Measurements from ENCODE around the gene PTPN18. TPM values are rescaled to one million over a fixed set of nuclear protein-coding genes. Genes with fewer than 3 reads are reported as not detected.

The PTPN18 gene
- total RNA-seq, 1 experiment from 2014 or later, result 16.3 TPM

DNA sequence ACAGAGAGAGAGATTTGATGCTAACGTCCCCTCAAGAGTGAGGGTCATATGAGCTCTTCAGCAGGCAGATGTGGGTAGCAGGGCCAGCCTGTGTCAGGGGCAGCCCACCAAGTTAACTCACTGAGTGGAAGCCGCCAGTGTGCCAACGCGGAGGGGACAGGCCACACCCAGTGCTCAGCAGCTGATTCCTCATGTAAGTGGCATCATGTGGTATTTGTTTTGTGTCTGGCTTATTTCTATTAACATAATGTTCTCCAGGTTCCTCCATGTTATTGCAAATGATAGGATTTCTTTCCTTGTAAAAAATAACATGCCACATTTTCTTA is 9.2 kb upstream of the PTPN18 start:
- H3K27ac ChIP-seq (ENCODE audit: insufficient read length, low read depth, low read length), result no peak overlapping the region
- no CpG with 5 or more reads among the region's 4 CpGs for WGBS (ENCODE audit: extremely low coverage, insufficient read length, low lambda C conversion rate)
- H3K9me3 ChIP-seq (ENCODE audit: control insufficient read depth, low read depth, low read length), result no peaks in the 10 kb centered on the region
- H3K27ac Mint-ChIP-seq, result no peak overlapping the region
- DNase-seq, result no peak
- no peak overlapping the region for H2AFZ ChIP-seq (ENCODE audit: low read length)
- no peak overlapping the region for H3K4me2 ChIP-seq (ENCODE audit: insufficient read depth, insufficient read length, low read length)
- H3K18ac ChIP-seq (ENCODE audit: insufficient read length, low read depth, low read length), result no peak overlapping the region
- no peak overlapping the region for H2BK15ac ChIP-seq (ENCODE audit: low read depth, low read length)
- no peak overlapping the region for H2BK5ac ChIP-seq (ENCODE audit: insufficient read length, low read length)
- H3K27me3 ChIP-seq (ENCODE audit: insufficient read depth, low read length), result no peaks in the 10 kb centered on the region
- no peak overlapping the region for H3K56ac ChIP-seq (ENCODE audit: insufficient read length, low read depth, low read length)
- no peaks in the 10 kb centered on the region; the same call in 1 of the 2 replicates for H3K27me3 Mint-ChIP-seq (ENCODE audit: low read depth)
- H3K79me1 ChIP-seq (ENCODE audit: insufficient read depth, low read depth, low read length, poor library complexity, severe bottlenecking), result no peaks in the 10 kb centered on the region
- H3K14ac ChIP-seq (ENCODE audit: insufficient read depth, low read length), result no peak overlapping the region
- no peaks in the 10 kb centered on the region; a peak in 1 of 5 replicates for H3K9me3 Mint-ChIP-seq
- no peaks in the 10 kb centered on the region for H3K4me1 ChIP-seq (ENCODE audit: insufficient read depth, low read length)
- H2BK12ac ChIP-seq (ENCODE audit: insufficient read length, low read depth, low read length), result no peak overlapping the region
- H4K91ac ChIP-seq (ENCODE audit: insufficient read length, low read depth, low read length), result no peak overlapping the region
- H2AK5ac ChIP-seq (ENCODE audit: insufficient read length, low read length), result no peak overlapping the region
- H4K5ac ChIP-seq (ENCODE audit: insufficient read length, low read depth, low read length), result no peak overlapping the region
- TF ChIP-seq, protein P1, sequence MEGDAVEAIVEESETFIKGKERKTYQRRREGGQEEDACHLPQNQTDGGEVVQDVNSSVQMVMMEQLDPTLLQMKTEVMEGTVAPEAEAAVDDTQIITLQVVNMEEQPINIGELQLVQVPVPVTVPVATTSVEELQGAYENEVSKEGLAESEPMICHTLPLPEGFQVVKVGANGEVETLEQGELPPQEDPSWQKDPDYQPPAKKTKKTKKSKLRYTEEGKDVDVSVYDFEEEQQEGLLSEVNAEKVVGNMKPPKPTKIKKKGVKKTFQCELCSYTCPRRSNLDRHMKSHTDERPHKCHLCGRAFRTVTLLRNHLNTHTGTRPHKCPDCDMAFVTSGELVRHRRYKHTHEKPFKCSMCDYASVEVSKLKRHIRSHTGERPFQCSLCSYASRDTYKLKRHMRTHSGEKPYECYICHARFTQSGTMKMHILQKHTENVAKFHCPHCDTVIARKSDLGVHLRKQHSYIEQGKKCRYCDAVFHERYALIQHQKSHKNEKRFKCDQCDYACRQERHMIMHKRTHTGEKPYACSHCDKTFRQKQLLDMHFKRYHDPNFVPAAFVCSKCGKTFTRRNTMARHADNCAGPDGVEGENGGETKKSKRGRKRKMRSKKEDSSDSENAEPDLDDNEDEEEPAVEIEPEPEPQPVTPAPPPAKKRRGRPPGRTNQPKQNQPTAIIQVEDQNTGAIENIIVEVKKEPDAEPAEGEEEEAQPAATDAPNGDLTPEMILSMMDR (conservative IDR thresholded peaks at IDR 0.05), result no peak
- no peak overlapping the region for H3K4me3 Mint-ChIP-seq
- no peak overlapping the region for H3K4ac ChIP-seq (ENCODE audit: low read depth, low read length)
- H3K36me3 Mint-ChIP-seq (ENCODE audit: insufficient read depth in 1 of 3, low read depth in 3 of 3), result peaks cover 43 to 63% (median 44%) of the 10 kb centered on the region in 3 experiments
- H2BK120ac ChIP-seq (ENCODE audit: low read depth, low read length, poor library complexity, severe bottlenecking), result no peak overlapping the region
- H4K20me1 ChIP-seq (ENCODE audit: control insufficient read depth, insufficient read depth, insufficient read length), result no peaks in the 10 kb centered on the region
- H3K23me2 ChIP-seq (ENCODE audit: insufficient read length, low read depth, low read length, poor library complexity, severe bottlenecking), result peaks cover 5% of the 10 kb centered on the region
- H3K4me1 Mint-ChIP-seq, result peaks cover 5 to 6% of the 10 kb centered on the region in 2 experiments
- no peak overlapping the region for H2BK20ac ChIP-seq (ENCODE audit: low read depth, low read length, poor library complexity, severe bottlenecking)
- no peaks in the 10 kb centered on the region; the same call in 1 of the 2 replicates for H3K79me2 ChIP-seq (ENCODE audit: insufficient read depth, low read length)
- H3K9ac ChIP-seq (ENCODE audit: extremely low read depth, insufficient read length, low read length), result no peak overlapping the region
- no peak overlapping the region for H3T11ph ChIP-seq (ENCODE audit: low read length)
- H3K23ac ChIP-seq (ENCODE audit: insufficient read length, low read depth, low read length), result no peak overlapping the region
- H4K8ac ChIP-seq (replicated peaks; ENCODE audit: insufficient read length, low read depth, low read length), result no peak overlapping the region
